HepG2 (cell line): ENCODE measurements around the gene UQCRC2. TPM values are rescaled to one million over a fixed set of nuclear protein-coding genes. Genes with fewer than 3 reads are reported as not detected.

Experiments
- ATAC-seq: fragments of 200-7000 bp; cut with Tn5 transposase; 3 replicates; pipeline ENCODE4 v1.9.1; 2020; ENCODE audit warnings: mild to moderate bottlenecking, moderate library complexity
- BruUV-seq: library from RNA; stranded (reverse); fragments of 400-500 nt; replicated peaks from 2 replicates; lab custom pipeline; 2021; lab: Mats Ljungman, UMichigan
- CTCF ChIA-PET: fragments of 300-600 bp; formaldehyde crosslinking; extraction: SDS; loops from one replicate; lab custom pipeline; 2021; ENCODE audit warnings: low total read pairs, inconsistent platforms, low intra/inter-chr PET ratio; lab: Yijun Ruan, JAX
- POLR2A ChIA-PET: fragments of 350-600 bp; sonication (Branson Sonifier 250); formaldehyde crosslinking; loops from one replicate; lab custom pipeline; 2020; ENCODE audit warnings: antibody characterized with exemption, inconsistent platforms; lab: Yijun Ruan, JAX
- DNase-seq: peaks from one replicate; pipeline ENCODE4 v3.0.0-alpha.2; 2015; ENCODE audit warnings: low spot score
- FAIRE-seq: peaks from 3 replicates; lab custom pipeline; 2011; peaks lifted over from hg19 to GRCh38; lab: Jason Lieb, UNC
- H2AFZ ChIP-seq: one replicate; pipeline ENCODE4 v1.6.1; 2011; ENCODE audit warnings: low read length, inconsistent platforms
- H3K27ac ChIP-seq: fragments of 300-600 bp; 3 replicates; pipeline ENCODE4 v1.8.0; 2011; ENCODE audit warnings: mixed run types, mild to moderate bottlenecking, mixed read lengths, low read length, inconsistent platforms; ENCODE audit not compliant: insufficient read depth; ENCODE audit errors: extremely low read length
- H3K27me3 ChIP-seq, 2 experiments: fragments of 200-600 bp in 1 of 2; 2 replicates in 1 of 2; 3 replicates in 1 of 2; pipeline versions ENCODE4 v1.6.0 to v1.8.0; 2011; ENCODE audit warnings: low read length in 2 of 2, mild to moderate bottlenecking in 2 of 2, moderate library complexity in 2 of 2, inconsistent platforms in 1 of 2; ENCODE audit not compliant: insufficient read depth in 2 of 2, control insufficient read depth in 1 of 2
- H3K36me3 ChIP-seq, 2 experiments: fragments of 200-600 bp in 1 of 2; replicated peaks in 1 of 2; 2 replicates in 1 of 2; 3 replicates in 1 of 2; pipeline versions ENCODE4 v1.5.1 to v1.8.0; 2011; ENCODE audit warnings: low read length in 2 of 2, inconsistent platforms in 1 of 2; ENCODE audit not compliant: insufficient read depth in 2 of 2, control insufficient read depth in 1 of 2
- H3K4me1 ChIP-seq: 2 replicates; pipeline ENCODE4 v1.5.1; 2012; ENCODE audit warnings: low read length, inconsistent platforms; ENCODE audit not compliant: insufficient read depth
- H3K4me2 ChIP-seq: 2 replicates; pipeline ENCODE4 v1.6.0; 2011; ENCODE audit warnings: low read depth, low read length, inconsistent platforms
- H3K4me3 ChIP-seq, 3 experiments: fragments of 200-600 bp in 1 of 3; sonication (generic), shearing (Covaris generic) in 1 of 3; replicated peaks in 1 of 3; 2 replicates each; pipeline ENCODE4 v1.5.1; 2011 to 2016; ENCODE audit warnings: low read length in 3 of 3, inconsistent platforms in 2 of 3, low read depth in 2 of 3, mild to moderate bottlenecking in 2 of 3, control low read depth in 1 of 3, mixed read lengths in 1 of 3; ENCODE audit not compliant: insufficient read depth in 1 of 3
- H3K79me2 ChIP-seq: one replicate; pipeline ENCODE4 v1.6.1; 2011; ENCODE audit warnings: low read length, inconsistent platforms; ENCODE audit not compliant: insufficient read depth
- H3K9ac ChIP-seq: 2 replicates; pipeline ENCODE4 v1.6.0; 2011; ENCODE audit warnings: mild to moderate bottlenecking, low read depth, low read length, inconsistent platforms; ENCODE audit not compliant: insufficient read depth
- H3K9me3 ChIP-seq: 2 replicates; pipeline ENCODE4 v1.5.1; 2012; ENCODE audit warnings: mild to moderate bottlenecking, low read length
- H4K20me1 ChIP-seq: 2 replicates; pipeline ENCODE4 v1.6.0; 2011; ENCODE audit warnings: inconsistent platforms, mild to moderate bottlenecking, low read length, moderate library complexity; ENCODE audit not compliant: insufficient read depth
- CCAR2 ChIP-seq: fragments of 200-400 bp; formaldehyde crosslinking; optimal IDR thresholded peaks from 2 replicates; pipeline ENCODE3; 2018; ENCODE audit warnings: low read depth, mild to moderate bottlenecking, low read length, moderate library complexity
- FLYWCH1 ChIP-seq: sonication (generic); formaldehyde crosslinking; IDR thresholded peaks from 2 replicates; pipeline ENCODE4 v1.8.1; 2023; ENCODE audit warnings: mild to moderate bottlenecking, missing genetic modification reagents
- GATA4 ChIP-seq: sonication (generic); IDR thresholded peaks from 2 replicates; pipeline ENCODE4 v1.6.1; 2016; ENCODE audit warnings: antibody characterized with exemption, low read depth, borderline replicate concordance
- IRF2 ChIP-seq: IDR thresholded peaks from 2 replicates; pipeline ENCODE4 v1.6.1; 2018; ENCODE audit warnings: missing genetic modification reagents, missing compliant biosample characterization
- KDM4B ChIP-seq: sonication (generic); formaldehyde crosslinking; IDR thresholded peaks from 2 replicates; pipeline ENCODE4 v1.4.0; 2020; ENCODE audit warnings: missing genetic modification reagents
- NFIB ChIP-seq: sonication (generic); formaldehyde crosslinking; IDR thresholded peaks from 2 replicates; pipeline ENCODE4 v1.9.0; 2021; ENCODE audit warnings: missing genetic modification reagents, mild to moderate bottlenecking, borderline replicate concordance
- SAP130 ChIP-seq: IDR thresholded peaks from 2 replicates; pipeline ENCODE4 v1.6.1; 2016; ENCODE audit warnings: low read depth
- SP140L ChIP-seq: sonication (generic); formaldehyde crosslinking; IDR thresholded peaks from 2 replicates; pipeline ENCODE4 v1.4.0; 2020; ENCODE audit warnings: missing genetic modification reagents, borderline replicate concordance
- TFDP1 ChIP-seq: IDR thresholded peaks from 2 replicates; pipeline ENCODE4 v1.6.1; 2016; ENCODE audit warnings: missing compliant biosample characterization, missing genetic modification reagents, borderline replicate concordance
- ZBTB20 ChIP-seq: sonication (generic); formaldehyde crosslinking; IDR thresholded peaks from 2 replicates; pipeline ENCODE4 v1.8.1; 2023; ENCODE audit warnings: missing genetic modification reagents, low read depth, mild to moderate bottlenecking, borderline replicate concordance
- ZNF263 ChIP-seq: sonication (generic); formaldehyde crosslinking; IDR thresholded peaks from 2 replicates; pipeline ENCODE4 v1.4.0; 2020; ENCODE audit warnings: missing genetic modification reagents
- ZNF414 ChIP-seq: sonication (generic); formaldehyde crosslinking; IDR thresholded peaks from 2 replicates; pipeline ENCODE4 v1.5.0; 2020; ENCODE audit warnings: missing genetic modification reagents
- ZNF547 ChIP-seq: sonication (generic); formaldehyde crosslinking; IDR thresholded peaks from 2 replicates; pipeline ENCODE4 v1.5.1; 2020; ENCODE audit warnings: mild to moderate bottlenecking, missing genetic modification reagents
- ZNF615 ChIP-seq: sonication (generic); formaldehyde crosslinking; IDR thresholded peaks from 2 replicates; pipeline ENCODE4 v1.5.0; 2020; ENCODE audit warnings: mild to moderate bottlenecking, missing genetic modification reagents, borderline replicate concordance
- ZNF670 ChIP-seq: sonication (generic); formaldehyde crosslinking; IDR thresholded peaks from 2 replicates; pipeline ENCODE4 v1.8.0; 2022; ENCODE audit warnings: mild to moderate bottlenecking, missing genetic modification reagents, borderline replicate concordance
- ZNF839 ChIP-seq: sonication (generic); formaldehyde crosslinking; IDR thresholded peaks from 2 replicates; pipeline ENCODE4 v1.4.0; 2020; ENCODE audit warnings: missing genetic modification reagents, mild to moderate bottlenecking, borderline replicate concordance
- WGBS: methylation state at CpG from one replicate; pipeline ENCODE4 v1.1.6; 2017; ENCODE audit warnings: low lambda C conversion rate; 5-methylcytosine and 5-hydroxymethylcytosine counted together
- in situ Hi-C: cut with HindIII; loops from 2 replicates; pipeline ENCODE4 v1.10.0; 2017; ENCODE audit warnings: low pct_unique_long_range_greater_than_20kb; ENCODE audit not compliant: extremely low pct_ligation_motif_present
- intact Hi-C: fragments of 100-400 bp; cut with micrococcal nuclease; formaldehyde crosslinking; loops from one replicate; pipeline ENCODE4 v1.10.0; 2022; ENCODE audit not compliant: unreplicated experiment
- polyA plus RNA-seq, 8 experiments: library from polyadenylated mRNA; depleted of rRNA in 3 of 8; stranded (reverse) in 7 of 8; unstranded in 1 of 8; fragments of >200 nt; fragmentation: Illumina TruSeq in 4 of 8; extraction: Trizol in 4 of 8; gene quantifications; 2 replicates each; pipeline versions ENCODE4 v1.2.1 to v1.2.3, GENCODE V29; 2011 to 2016; ENCODE audit warnings: low read depth in 4 of 8, missing spikeins in 1 of 8, mixed read lengths in 1 of 8; ENCODE audit not compliant: insufficient read depth in 1 of 8
- total RNA-seq, 5 experiments: library from RNA; depleted of rRNA; stranded (reverse); fragments of >200 nt; fragmentation: Illumina TruSeq; extraction: Trizol; gene quantifications; 2 replicates each; pipeline ENCODE4 v1.2.3, GENCODE V29; 2016; ENCODE audit warnings: low read depth in 1 of 5
- TF ChIP-seq, protein P1 (sequence below): sonication (generic); formaldehyde crosslinking; IDR thresholded peaks from 2 replicates; pipeline ENCODE4 v1.5.0; 2020; ENCODE audit warnings: mild to moderate bottlenecking, missing genetic modification reagents
- TF ChIP-seq, protein P2 (sequence below): sonication (generic); formaldehyde crosslinking; IDR thresholded peaks from 2 replicates; pipeline ENCODE4 v1.5.1; 2020; ENCODE audit warnings: missing genetic modification reagents, mild to moderate bottlenecking, borderline replicate concordance

UQCRC2 gene
- total and polyA plus RNA-seq, 2 of the 13 experiments (the other 11 are each of a cell fraction or from before 2014, with no cell fraction given): 442 to 536 TPM

GRCh38 chr16:22007509-22008214, 54.5 kb downstream of the UQCRC2 start, which contains the start of gene MOSMO:
MOSMO (plus strand) TSS chr16:22008111; CDS start chr16:22008302, 191 bp downstream.
- ChIA-PET POLR2A (interaction anchor here (0.9 to 3.7 kb wide), 15 partner anchors 9 to 184 kb away, joined by 3 to 40 read pairs (median 8); partner anchors contain the start of gene UQCRC2), CTCF (no interaction called here)
- Histone ChIP-seq H3K27ac (peak within 1 kb of the TSS; percentile 78), H3K4me3 (peak within 1 kb of the TSS; percentile 96 to 98 (median 98)), H4K20me1 (0 out of 2 replicates have a peak, but pooled peaks cover 6% of the 10 kb centered on the region), H3K36me3 (no peaks in the 10 kb centered on the region), H2AFZ (peak within 1 kb of the TSS; percentile 77), H3K79me2 (peaks cover 40% of the 10 kb centered on the region), H3K9ac (peak within 1 kb of the TSS; percentile 82), H3K9me3 (no peaks in the 10 kb centered on the region), H3K4me2 (peak within 1 kb of the TSS; percentile 100), H3K27me3 (peaks cover 0 to 11% of the 10 kb centered on the region in 2 experiments; a peak in 1 of 5 replicates), H3K4me1 (peaks cover 58% of the 10 kb centered on the region)
- FAIRE-seq (no peak), ATAC-seq (peak; percentile 88), DNase-seq (peak; percentile 85)
- intact Hi-C loops (no loop called here), in situ Hi-C loops (no loop called here)
- BruUV-seq: no TSS peak
- WGBS: 1% methylated on average over 38 of the region's 78 CpGs
- TF ChIP-seq, protein P1, sequence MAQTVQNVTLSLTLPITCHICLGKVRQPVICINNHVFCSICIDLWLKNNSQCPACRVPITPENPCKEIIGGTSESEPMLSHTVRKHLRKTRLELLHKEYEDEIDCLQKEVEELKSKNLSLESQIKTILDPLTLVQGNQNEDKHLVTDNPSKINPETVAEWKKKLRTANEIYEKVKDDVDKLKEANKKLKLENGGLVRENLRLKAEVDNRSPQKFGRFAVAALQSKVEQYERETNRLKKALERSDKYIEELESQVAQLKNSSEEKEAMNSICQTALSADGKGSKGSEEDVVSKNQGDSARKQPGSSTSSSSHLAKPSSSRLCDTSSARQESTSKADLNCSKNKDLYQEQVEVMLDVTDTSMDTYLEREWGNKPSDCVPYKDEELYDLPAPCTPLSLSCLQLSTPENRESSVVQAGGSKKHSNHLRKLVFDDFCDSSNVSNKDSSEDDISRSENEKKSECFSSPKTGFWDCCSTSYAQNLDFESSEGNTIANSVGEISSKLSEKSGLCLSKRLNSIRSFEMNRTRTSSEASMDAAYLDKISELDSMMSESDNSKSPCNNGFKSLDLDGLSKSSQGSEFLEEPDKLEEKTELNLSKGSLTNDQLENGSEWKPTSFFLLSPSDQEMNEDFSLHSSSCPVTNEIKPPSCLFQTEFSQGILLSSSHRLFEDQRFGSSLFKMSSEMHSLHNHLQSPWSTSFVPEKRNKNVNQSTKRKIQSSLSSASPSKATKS (CRISPR knock-in tag): no peak
- TF ChIP-seq ZNF670 (no peak), SAP130 (CRISPR knock-in tag) (peak; percentile 91), KDM4B (CRISPR knock-in tag) (peak; percentile 64; the same call in 1 of the 2 replicates), CCAR2 (no peak), SP140L (CRISPR knock-in tag) (no peak), ZNF547 (CRISPR knock-in tag) (no peak; the same call in 1 of the 2 replicates), IRF2 (CRISPR knock-in tag) (no peak; the same call in 1 of the 2 replicates), FLYWCH1 (CRISPR knock-in tag) (no peak), ZNF615 (CRISPR knock-in tag) (no peak), GATA4 (no peak), NFIB (CRISPR knock-in tag) (no peak), TFDP1 (CRISPR knock-in tag) (no peak), ZNF839 (CRISPR knock-in tag) (no peak), ZBTB20 (CRISPR knock-in tag) (peak; percentile 40; the same call in 1 of the 2 replicates), ZNF414 (CRISPR knock-in tag) (no peak), ZNF263 (peak; percentile 83)
- TF ChIP-seq, protein P2, sequence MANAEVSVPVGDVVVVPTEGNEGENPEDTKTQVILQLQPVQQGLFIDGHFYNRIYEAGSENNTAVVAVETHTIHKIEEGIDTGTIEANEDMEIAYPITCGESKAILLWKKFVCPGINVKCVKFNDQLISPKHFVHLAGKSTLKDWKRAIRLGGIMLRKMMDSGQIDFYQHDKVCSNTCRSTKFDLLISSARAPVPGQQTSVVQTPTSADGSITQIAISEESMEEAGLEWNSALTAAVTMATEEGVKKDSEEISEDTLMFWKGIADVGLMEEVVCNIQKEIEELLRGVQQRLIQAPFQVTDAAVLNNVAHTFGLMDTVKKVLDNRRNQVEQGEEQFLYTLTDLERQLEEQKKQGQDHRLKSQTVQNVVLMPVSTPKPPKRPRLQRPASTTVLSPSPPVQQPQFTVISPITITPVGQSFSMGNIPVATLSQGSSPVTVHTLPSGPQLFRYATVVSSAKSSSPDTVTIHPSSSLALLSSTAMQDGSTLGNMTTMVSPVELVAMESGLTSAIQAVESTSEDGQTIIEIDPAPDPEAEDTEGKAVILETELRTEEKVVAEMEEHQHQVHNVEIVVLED (CRISPR knock-in tag): no peak
